HG03575 (cell line): ENCODE data around the gene AKT1.

Experiments
- ATAC-seq: cut with Tn5 transposase; IDR thresholded peaks from one replicate; pipeline ENCODE4 v1.9.1; 2021; ENCODE audit not compliant: unreplicated experiment, insufficient number of reproducible peaks, low FRiP score; ENCODE audit errors: extremely low read depth

Gene AKT1

GRCh38 chr14:104788873-104789663, 6.5 kb downstream of the AKT1 start:
- ATAC-seq, result no peak

GRCh38 chr14:104788161-104788818, 7.3 kb downstream of the AKT1 start:
- no peak for ATAC-seq

GRCh38 chr14:104787736-104788135, 7.8 kb downstream of the AKT1 start:
- no peak for ATAC-seq

GRCh38 chr14:104786726-104787675, 8.5 kb downstream of the AKT1 start:
- no peak for ATAC-seq

- no peak for ATAC-seq
Observed at GRCh38 chr14:104786091-104786586, 9.4 kb downstream of the AKT1 start.

- ATAC-seq, result no peak
Observed at GRCh38 chr14:104785708-104786080, 9.9 kb downstream of the AKT1 start.

GRCh38 chr14:104784846-104785707, 10.5 kb downstream of the AKT1 start:
- no peak for ATAC-seq

GRCh38 chr14:104784218-104784568, 11.4 kb downstream of the AKT1 start:
- no peak for ATAC-seq

- no peak for ATAC-seq
Observed at GRCh38 chr14:104783484-104784217, 11.9 kb downstream of the AKT1 start.

- no peak for ATAC-seq
Observed at GRCh38 chr14:104782808-104783139, 12.8 kb downstream of the AKT1 start.

GRCh38 chr14:104782086-104782807, 13.3 kb downstream of the AKT1 start:
- no peak for ATAC-seq

- no peak for ATAC-seq
Observed at GRCh38 chr14:104781271-104782077, 14.1 kb downstream of the AKT1 start.

- ATAC-seq, result no peak
Observed at GRCh38 chr14:104780513-104781030, 15.0 kb downstream of the AKT1 start.

GRCh38 chr14:104779776-104780512, 15.6 kb downstream of the AKT1 start:
- ATAC-seq, result no peak

GRCh38 chr14:104778694-104779331, 16.7 kb downstream of the AKT1 start:
- no peak for ATAC-seq
